Stimulated activated CD8-positive, alpha-beta memory T cell treated with anti-CD3 and anti-CD28 coated beads, Interleukin-15, amount 100 ng/mL, for 1 hour (primary cell): Measurements from ENCODE around the gene DNAH3.
"Not testable (repeated sequence)": the region's sequence is repeated elsewhere in the genome, so short reads cannot be mapped to it uniquely, and the experiment has no call there.

Experiments
- DNase-seq: peaks from one replicate; pipeline ENCODE4 v3.0.0-alpha.2; 2020; ENCODE audit warnings: low read depth

DNAH3 gene

GRCh38 chr16:20939611-20940010 lies 211.0 kb downstream of the DNAH3 start:
- DNase-seq: no peak

- no peak for DNase-seq
Measured at GRCh38 chr16:20938426-20938825, 212.2 kb downstream of the DNAH3 start.

- no peak for DNase-seq
Measured at GRCh38 chr16:20937736-20938135, 212.9 kb downstream of the DNAH3 start.

- no peak for DNase-seq
Measured at GRCh38 chr16:20933589-20933988, 217.1 kb downstream of the DNAH3 start.

- DNase-seq: no peak
Measured at GRCh38 chr16:20931066-20931600, 219.5 kb downstream of the DNAH3 start.

GRCh38 chr16:20930365-20930690 lies 220.3 kb downstream of the DNAH3 start:
- DNase-seq: no peak

- not testable (repeated sequence) for DNase-seq
Measured at GRCh38 chr16:20929676-20930364, 220.8 kb downstream of the DNAH3 start.

- no peak for DNase-seq
Measured at GRCh38 chr16:20928774-20929411, 221.8 kb downstream of the DNAH3 start.

GRCh38 chr16:20925751-20926150 lies 224.9 kb downstream of the DNAH3 start:
- no peak for DNase-seq

- no peak for DNase-seq
Measured at GRCh38 chr16:20923876-20924275, 226.8 kb downstream of the DNAH3 start.

GRCh38 chr16:20920799-20921198 lies 229.8 kb downstream of the DNAH3 start:
- DNase-seq: no peak

- DNase-seq: no peak
Measured at GRCh38 chr16:20920091-20920490, 230.6 kb downstream of the DNAH3 start.

GRCh38 chr16:20918486-20919239 lies 232.0 kb downstream of the DNAH3 start:
- DNase-seq: no peak

- DNase-seq: no peak
Measured at GRCh38 chr16:20916942-20917341, 233.7 kb downstream of the DNAH3 start.

GRCh38 chr16:20916289-20916688 lies 234.4 kb downstream of the DNAH3 start:
- DNase-seq: no peak

- DNase-seq: no peak
Measured at GRCh38 chr16:20911361-20911760, 239.3 kb downstream of the DNAH3 start.

GRCh38 chr16:20910781-20911321 lies 239.8 kb downstream of the DNAH3 start:
- DNase-seq: no peak

GRCh38 chr16:20906341-20907255 lies 244.0 kb downstream of the DNAH3 start:
- no peak for DNase-seq

- no peak for DNase-seq
Measured at GRCh38 chr16:20905576-20905975, 245.1 kb downstream of the DNAH3 start.

GRCh38 chr16:20904507-20905081 lies 246.1 kb downstream of the DNAH3 start:
- DNase-seq: no peak

- DNase-seq: no peak
Measured at GRCh38 chr16:20903899-20904506, 246.6 kb downstream of the DNAH3 start.
